PC-3 (cell line): ENCODE data around the gene APOL2. TPM values are rescaled to one million over a fixed set of nuclear protein-coding genes. Genes with fewer than 3 reads are reported as not detected.
"Not testable (repeated sequence)": the region's sequence is repeated elsewhere in the genome, so short reads cannot be mapped to it uniquely, and the experiment has no call there.

Experiments
- ATAC-seq: fragments of 200-7000 bp; cut with Tn5 transposase; 2 replicates; pipeline ENCODE4 v1.9.1; 2020; ENCODE audit warnings: mild to moderate bottlenecking, moderate library complexity
- BruUV-seq: library from RNA; stranded (reverse); fragments of 400-500 nt; replicated peaks from 2 replicates; lab custom pipeline; 2021; lab: Mats Ljungman, UMichigan
- CTCF ChIA-PET: fragments of 300-600 bp; sonication (Branson Sonifier 250); formaldehyde crosslinking; loops from one replicate; lab custom pipeline; 2022; ENCODE audit warnings: antibody characterized with exemption; lab: Charles Lee
- POLR2A ChIA-PET: fragments of 300-600 bp; sonication (Branson Sonifier 250); formaldehyde crosslinking; loops from one replicate; lab custom pipeline; 2022; ENCODE audit warnings: antibody characterized with exemption; ENCODE audit not compliant: unreplicated experiment; lab: Charles Lee
- DNase-seq: peaks from one replicate; pipeline ENCODE4 v3.0.0-alpha.2; 2015
- H2AFZ ChIP-seq: fragments of 300-600 bp; sonication (generic); 2 replicates; pipeline ENCODE4 v1.6.0; 2016; ENCODE audit warnings: antibody characterized with exemption, low read length
- H3F3A ChIP-seq: fragments of 300-600 bp; sonication (generic); one replicate; pipeline ENCODE4 v1.6.0; 2017; ENCODE audit warnings: antibody characterized with exemption, low read length, control low read depth, mild to moderate bottlenecking; ENCODE audit not compliant: unreplicated experiment
- H3K27ac ChIP-seq: fragments of 300-600 bp; sonication (generic); 2 replicates; pipeline ENCODE4 v1.5.1; 2016; ENCODE audit warnings: mild to moderate bottlenecking, low read length
- H3K27me3 ChIP-seq: fragments of 300-600 bp; sonication (generic); 2 replicates; pipeline ENCODE4 v1.6.1; 2016; ENCODE audit warnings: low read length, mixed read lengths
- H3K36me3 ChIP-seq: fragments of 300-600 bp; sonication (generic); 2 replicates; pipeline ENCODE4 v1.6.1; 2016; ENCODE audit warnings: low read depth, mixed run types, low read length, mixed read lengths
- H3K4me1 ChIP-seq: fragments of 300-600 bp; sonication (generic); 2 replicates; pipeline ENCODE4 v1.5.1; 2016; ENCODE audit warnings: low read length; ENCODE audit not compliant: insufficient read depth
- H3K4me2 ChIP-seq: fragments of 300-600 bp; sonication (generic); 2 replicates; pipeline ENCODE4 v1.6.0; 2016; ENCODE audit warnings: low read length
- H3K4me3 ChIP-seq: fragments of 300-600 bp; sonication (generic); 2 replicates; pipeline ENCODE4 v1.5.1; 2016; ENCODE audit warnings: mild to moderate bottlenecking, low read length, mixed read lengths
- H3K79me2 ChIP-seq: fragments of 300-600 bp; sonication (generic); 2 replicates; pipeline ENCODE4 v1.6.1; 2017; ENCODE audit warnings: low read length, mixed read lengths
- H3K9ac ChIP-seq: fragments of 300-600 bp; sonication (generic); 2 replicates; pipeline ENCODE4 v1.6.0; 2016; ENCODE audit warnings: mild to moderate bottlenecking, low read length
- H3K9me2 ChIP-seq: fragments of 300-600 bp; sonication (generic); replicated peaks from 2 replicates; pipeline ENCODE4 v1.6.1; 2016; ENCODE audit warnings: mixed run types, low read length, mixed read lengths
- H3K9me3 ChIP-seq: fragments of 300-600 bp; sonication (generic); 2 replicates; pipeline ENCODE4 v1.6.1; 2016; ENCODE audit warnings: low read length, mixed read lengths
- H4K20me1 ChIP-seq: fragments of 300-600 bp; sonication (generic); 2 replicates; pipeline ENCODE4 v1.6.1; 2016; ENCODE audit warnings: low read length, mixed read lengths
- EZH2 ChIP-seq: fragments of 300-600 bp; sonication (generic); IDR thresholded peaks from one replicate; pipeline ENCODE4 v1.6.1; 2017; ENCODE audit warnings: antibody characterized with exemption, mild to moderate bottlenecking, low read length; ENCODE audit not compliant: unreplicated experiment
- EZH2phosphoT487 ChIP-seq: fragments of 300-600 bp; sonication (generic); IDR thresholded peaks from 2 replicates; pipeline ENCODE4 v1.6.1; 2018; ENCODE audit warnings: mild to moderate bottlenecking, antibody characterized with exemption, low read length, borderline replicate concordance
- intact Hi-C: fragments of 100-400 bp; cut with micrococcal nuclease; formaldehyde crosslinking; loops from 2 replicates; pipeline ENCODE4 v1.9.0; 2023
- total RNA-seq: library from RNA; depleted of rRNA; stranded (reverse); fragments of >200 nt; gene quantifications from 2 replicates; pipeline ENCODE4 v1.2.3, GENCODE V29; 2014
- TF ChIP-seq, protein P1 (sequence below): fragments of 300-600 bp; sonication (generic); conservative IDR thresholded peaks from 2 replicates; pipeline ENCODE4 v1.5.1; 2017; ENCODE audit warnings: antibody characterized with exemption, low read depth, mild to moderate bottlenecking, low read length

Gene APOL2
- total RNA-seq, 1 experiment from 2014 or later = 9.7 TPM

DNA sequence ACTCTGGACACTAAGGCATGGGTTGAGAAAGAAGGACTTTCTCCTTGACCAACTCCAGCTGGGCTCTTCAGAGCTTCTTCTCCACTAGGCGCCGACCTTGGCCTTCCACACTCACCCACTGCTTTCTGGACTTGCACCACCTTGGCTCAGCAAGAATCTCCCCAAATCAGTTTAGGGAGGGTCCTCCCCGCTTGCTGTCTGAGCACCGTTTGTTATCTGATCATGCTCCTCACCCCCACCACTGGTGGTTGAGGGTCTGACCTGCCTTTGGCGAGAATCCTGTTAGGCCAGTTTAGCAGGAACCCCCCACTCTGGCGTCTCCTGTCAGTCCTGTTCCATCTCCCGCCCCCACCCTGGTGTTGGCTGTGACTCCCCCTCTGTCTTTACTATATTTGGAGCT, 10.4 kb downstream of the APOL2 start:
- CTCF ChIA-PET = no interaction called here
- no peak for DNase-seq
- no peak overlapping the region for H2AFZ ChIP-seq
- no TSS peak for BruUV-seq
- no peak overlapping the region for H3K4me2 ChIP-seq
- no peak overlapping the region for H3K27ac ChIP-seq
- no peaks in the 10 kb centered on the region for H3K36me3 ChIP-seq
- H3F3A ChIP-seq = no peaks in the 10 kb centered on the region
- TF ChIP-seq, protein P1, sequence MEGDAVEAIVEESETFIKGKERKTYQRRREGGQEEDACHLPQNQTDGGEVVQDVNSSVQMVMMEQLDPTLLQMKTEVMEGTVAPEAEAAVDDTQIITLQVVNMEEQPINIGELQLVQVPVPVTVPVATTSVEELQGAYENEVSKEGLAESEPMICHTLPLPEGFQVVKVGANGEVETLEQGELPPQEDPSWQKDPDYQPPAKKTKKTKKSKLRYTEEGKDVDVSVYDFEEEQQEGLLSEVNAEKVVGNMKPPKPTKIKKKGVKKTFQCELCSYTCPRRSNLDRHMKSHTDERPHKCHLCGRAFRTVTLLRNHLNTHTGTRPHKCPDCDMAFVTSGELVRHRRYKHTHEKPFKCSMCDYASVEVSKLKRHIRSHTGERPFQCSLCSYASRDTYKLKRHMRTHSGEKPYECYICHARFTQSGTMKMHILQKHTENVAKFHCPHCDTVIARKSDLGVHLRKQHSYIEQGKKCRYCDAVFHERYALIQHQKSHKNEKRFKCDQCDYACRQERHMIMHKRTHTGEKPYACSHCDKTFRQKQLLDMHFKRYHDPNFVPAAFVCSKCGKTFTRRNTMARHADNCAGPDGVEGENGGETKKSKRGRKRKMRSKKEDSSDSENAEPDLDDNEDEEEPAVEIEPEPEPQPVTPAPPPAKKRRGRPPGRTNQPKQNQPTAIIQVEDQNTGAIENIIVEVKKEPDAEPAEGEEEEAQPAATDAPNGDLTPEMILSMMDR = no peak
- TF ChIP-seq EZH2phosphoT487 (no peak), EZH2 (no peak)
- ATAC-seq = no peak
- intact Hi-C loops = no loop called here
- no peaks in the 10 kb centered on the region for H3K4me1 ChIP-seq
- H3K9me2 ChIP-seq = no peaks in the 10 kb centered on the region
- no peaks in the 10 kb centered on the region for H3K27me3 ChIP-seq
- H3K79me2 ChIP-seq = no peaks in the 10 kb centered on the region
- H3K9me3 ChIP-seq = no peaks in the 10 kb centered on the region
- H3K9ac ChIP-seq = no peak overlapping the region
- no peak overlapping the region for H3K4me3 ChIP-seq
- POLR2A ChIA-PET = no interaction called here
- no peaks in the 10 kb centered on the region for H4K20me1 ChIP-seq

DNA sequence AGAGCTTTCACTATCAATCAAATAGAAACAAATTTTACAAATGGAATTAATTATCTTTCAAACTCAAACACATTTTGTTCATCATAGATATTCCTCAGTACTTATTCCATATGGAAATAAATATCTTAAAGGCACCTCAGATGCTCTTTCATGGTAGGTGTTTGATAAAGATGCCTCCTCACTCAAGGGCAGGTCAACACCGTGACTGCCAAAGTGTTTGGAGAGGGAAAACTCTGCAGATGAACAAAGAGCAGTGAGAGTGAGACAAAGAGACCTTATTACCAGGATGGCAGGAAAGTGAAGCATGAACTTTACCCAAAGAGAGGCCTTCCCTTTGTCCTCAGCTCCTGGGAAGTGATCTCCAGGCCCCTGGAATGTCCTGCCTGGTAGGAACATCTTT, 11.0 kb downstream of the APOL2 start:
- DNase-seq, H3K27ac ChIP-seq, H3F3A ChIP-seq, H3K9me2 ChIP-seq, POLR2A ChIA-PET, CTCF ChIA-PET, ATAC-seq, H3K4me2 ChIP-seq, H4K20me1 ChIP-seq, H3K9me3 ChIP-seq, H3K4me1 ChIP-seq, H2AFZ ChIP-seq, H3K4me3 ChIP-seq, H3K79me2 ChIP-seq, H3K9ac ChIP-seq, H3K27me3 ChIP-seq, H3K36me3 ChIP-seq, BruUV-seq, intact Hi-C loops: not testable (repeated sequence)

DNA sequence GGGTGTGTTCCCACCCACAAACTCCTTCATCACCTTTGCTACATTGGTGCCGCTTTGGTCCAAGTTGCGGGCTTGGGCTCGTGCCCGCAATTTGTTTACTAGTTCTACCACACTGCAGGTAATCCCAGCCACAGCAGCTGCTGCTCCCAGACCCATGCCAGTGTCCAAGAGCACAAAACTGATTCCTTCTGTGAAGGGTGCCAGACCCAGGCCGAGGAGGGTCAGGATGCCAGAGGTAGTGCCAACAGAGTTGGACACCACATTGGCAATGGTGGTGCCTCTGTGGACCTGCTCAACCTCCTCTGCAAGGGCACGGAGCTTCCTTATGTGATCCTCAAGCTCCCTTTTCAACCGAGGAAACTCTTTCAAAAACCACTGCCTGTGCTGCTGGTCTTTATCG, 11.5 kb downstream of the APOL2 start:
- H3K9me3 ChIP-seq = no peaks in the 10 kb centered on the region
- ChIA-PET CTCF (interaction anchor here (0.7 kb wide), 1 partner anchor 33 kb away, joined by 4 read pairs; no protein-coding TSS in a partner anchor), POLR2A (no interaction called here)
- no peaks in the 10 kb centered on the region for H3K4me1 ChIP-seq
- H3K27ac ChIP-seq = no peak overlapping the region
- H3K4me2 ChIP-seq = no peak overlapping the region
- TF ChIP-seq, protein P1 = no peak
- TF ChIP-seq EZH2phosphoT487 = no peak
- no peak for TF ChIP-seq EZH2
- H2AFZ ChIP-seq = no peak overlapping the region
- H4K20me1 ChIP-seq = no peaks in the 10 kb centered on the region
- H3F3A ChIP-seq = no peaks in the 10 kb centered on the region
- ATAC-seq (no peak), DNase-seq (no peak)
- no peaks in the 10 kb centered on the region for H3K79me2 ChIP-seq
- no peak overlapping the region for H3K9ac ChIP-seq
- H3K4me3 ChIP-seq = no peak overlapping the region
- H3K27me3 ChIP-seq = no peaks in the 10 kb centered on the region
- intact Hi-C loops = no loop called here
- H3K36me3 ChIP-seq = no peaks in the 10 kb centered on the region
- BruUV-seq = no TSS peak
- H3K9me2 ChIP-seq = no peaks in the 10 kb centered on the region
